Measurements from ENCODE around the gene IPPK. TPM values are rescaled to one million over a fixed set of nuclear protein-coding genes. Genes with fewer than 3 reads are reported as not detected.

IPPK gene
- total RNA-seq, 2 experiments from 2014 or later, result 9.9 to 12.2 TPM

- CTCF ChIA-PET, result interaction anchor here (0.9 kb wide), 1 partner anchor 9 kb away, joined by 3 read pairs; no protein-coding TSS in a partner anchor
- H3K36me3 Mint-ChIP-seq (ENCODE audit: low read depth), result peaks cover 63% of the 10 kb centered on the region
- peaks cover 9% of the 10 kb centered on the region for H3K4me1 Mint-ChIP-seq
Observed at GRCh38 chr9:92644278-92644677, 25.7 kb downstream of the IPPK start.

GRCh38 chr9:92642564-92642963 is 27.4 kb downstream of the IPPK start:
- peaks cover 58% of the 10 kb centered on the region for H3K36me3 Mint-ChIP-seq (ENCODE audit: low read depth)
- H3K4me1 Mint-ChIP-seq, result peaks cover 9% of the 10 kb centered on the region
- H3K9me3 Mint-ChIP-seq (ENCODE audit: low read depth), result peaks cover 2% of the 10 kb centered on the region
- ChIA-PET CTCF (no interaction called here), POLR2A (no interaction called here)
- no peaks in the 10 kb centered on the region for H3K27me3 Mint-ChIP-seq
- no peak for ATAC-seq
- intact Hi-C loops (cut with DNase I, micrococcal nuclease), result no loop called here
- no peak overlapping the region for H3K4me3 Mint-ChIP-seq
- H3K27ac Mint-ChIP-seq, result no peak overlapping the region
- DNase-seq, result no peak

More at GRCh38 chr9:92644278-92644677, 25.7 kb downstream of the IPPK start:
- no peak for DNase-seq
- H3K4me3 Mint-ChIP-seq, result no peak overlapping the region
- peaks cover 2% of the 10 kb centered on the region for H3K9me3 Mint-ChIP-seq (ENCODE audit: low read depth)
- POLR2A ChIA-PET, result interaction anchor here (0.7 kb wide), 1 partner anchor 171 kb away, joined by 3 read pairs; no protein-coding TSS in a partner anchor
- no peaks in the 10 kb centered on the region for H3K27me3 Mint-ChIP-seq
- no peak for ATAC-seq
- intact Hi-C loops (cut with DNase I, micrococcal nuclease), result no loop called here
- H3K27ac Mint-ChIP-seq, result no peak overlapping the region

- Mint-ChIP-seq H3K36me3 (ENCODE audit: low read depth) (peaks cover 55% of the 10 kb centered on the region), H3K4me3 (no peak overlapping the region), H3K9me3 (ENCODE audit: low read depth) (peaks cover 2% of the 10 kb centered on the region), H3K27me3 (no peaks in the 10 kb centered on the region), H3K27ac (no peak overlapping the region), H3K4me1 (peaks cover 7% of the 10 kb centered on the region)
- ChIA-PET CTCF (no interaction called here), POLR2A (no interaction called here)
- intact Hi-C loops (cut with DNase I, micrococcal nuclease), result no loop called here
- DNase-seq (no peak), ATAC-seq (no peak)
Observed at GRCh38 chr9:92642041-92642451, 27.9 kb downstream of the IPPK start.

- ATAC-seq, result no peak
- Mint-ChIP-seq H3K36me3 (ENCODE audit: low read depth) (peaks cover 51% of the 10 kb centered on the region), H3K27ac (no peak overlapping the region), H3K9me3 (ENCODE audit: low read depth) (peaks cover 2% of the 10 kb centered on the region), H3K27me3 (no peaks in the 10 kb centered on the region), H3K4me1 (peaks cover 2% of the 10 kb centered on the region), H3K4me3 (no peak overlapping the region)
- ChIA-PET POLR2A (no interaction called here), CTCF (no interaction called here)
- intact Hi-C loops (cut with DNase I, micrococcal nuclease), result no loop called here
- no peak for DNase-seq
Observed at GRCh38 chr9:92641092-92641809, 28.7 kb downstream of the IPPK start.

- Mint-ChIP-seq H3K27me3 (no peaks in the 10 kb centered on the region), H3K4me3 (no peak overlapping the region), H3K9me3 (ENCODE audit: low read depth) (no peaks in the 10 kb centered on the region), H3K4me1 (no peaks in the 10 kb centered on the region), H3K36me3 (ENCODE audit: low read depth) (peaks cover 44% of the 10 kb centered on the region), H3K27ac (no peak overlapping the region)
- intact Hi-C loops (cut with DNase I, micrococcal nuclease), result no loop called here
- ChIA-PET CTCF (no interaction called here), POLR2A (no interaction called here)
- no peak for ATAC-seq
- DNase-seq, result no peak
Observed at GRCh38 chr9:92640398-92641091, 29.4 kb downstream of the IPPK start.

- Mint-ChIP-seq H3K27ac (no peak overlapping the region), H3K4me3 (no peak overlapping the region), H3K9me3 (ENCODE audit: low read depth) (no peaks in the 10 kb centered on the region), H3K4me1 (no peaks in the 10 kb centered on the region), H3K36me3 (ENCODE audit: low read depth) (peaks cover 39% of the 10 kb centered on the region), H3K27me3 (no peaks in the 10 kb centered on the region)
- ATAC-seq (no peak), DNase-seq (no peak)
- ChIA-PET CTCF (no interaction called here), POLR2A (no interaction called here)
- intact Hi-C loops (cut with DNase I, micrococcal nuclease), result loop anchor here in 1 of 2 experiments (10.0 kb wide), 2 partner anchors 315 to 345 kb away; partner anchors contain the start of genes CENPP, IARS1 and NOL8
Observed at GRCh38 chr9:92639791-92640271, 30.1 kb downstream of the IPPK start.

- Mint-ChIP-seq H3K4me3 (no peak overlapping the region), H3K27ac (no peak overlapping the region), H3K4me1 (no peaks in the 10 kb centered on the region), H3K9me3 (ENCODE audit: low read depth) (no peaks in the 10 kb centered on the region), H3K27me3 (no peaks in the 10 kb centered on the region), H3K36me3 (ENCODE audit: low read depth) (peaks cover 39% of the 10 kb centered on the region)
- intact Hi-C loops (cut with DNase I, micrococcal nuclease), result loop anchor here in 1 of 2 experiments (10.0 kb wide), 2 partner anchors 314 to 344 kb away; partner anchors contain the start of genes CENPP, IARS1 and NOL8
- CTCF ChIA-PET, result no interaction called here
- no peak for DNase-seq
- no peak for ATAC-seq
- POLR2A ChIA-PET, result no interaction called here
Observed at GRCh38 chr9:92639124-92639523, 30.8 kb downstream of the IPPK start.

- DNase-seq, result no peak
- Mint-ChIP-seq H3K36me3 (ENCODE audit: low read depth) (peaks cover 39% of the 10 kb centered on the region), H3K4me1 (no peaks in the 10 kb centered on the region), H3K27ac (no peak overlapping the region), H3K9me3 (ENCODE audit: low read depth) (no peaks in the 10 kb centered on the region), H3K4me3 (no peak overlapping the region), H3K27me3 (no peaks in the 10 kb centered on the region)
- intact Hi-C loops (cut with DNase I, micrococcal nuclease), result loop anchor here in 1 of 2 experiments (10.0 kb wide), 2 partner anchors 314 to 344 kb away; partner anchors contain the start of genes CENPP, IARS1 and NOL8
- no peak for ATAC-seq
- ChIA-PET POLR2A (no interaction called here), CTCF (no interaction called here)
Observed at GRCh38 chr9:92638621-92639101, 31.3 kb downstream of the IPPK start.

- Mint-ChIP-seq H3K36me3 (ENCODE audit: low read depth) (peaks cover 35% of the 10 kb centered on the region), H3K9me3 (ENCODE audit: low read depth) (no peaks in the 10 kb centered on the region), H3K4me3 (no peak overlapping the region)
Observed at GRCh38 chr9:92637886-92638620, 31.9 kb downstream of the IPPK start.

GRCh38 chr9:92637326-92637725 is 32.6 kb downstream of the IPPK start:
- intact Hi-C loops (cut with DNase I, micrococcal nuclease), result loop anchor here in 1 of 2 experiments (10.0 kb wide), 2 partner anchors 313 to 343 kb away; partner anchors contain the start of genes CENPP, IARS1 and NOL8
- ChIA-PET POLR2A (no interaction called here), CTCF (no interaction called here)
- no peaks in the 10 kb centered on the region for H3K4me1 Mint-ChIP-seq
- H3K9me3 Mint-ChIP-seq (ENCODE audit: low read depth), result no peaks in the 10 kb centered on the region
- no peak overlapping the region for H3K27ac Mint-ChIP-seq
- H3K27me3 Mint-ChIP-seq, result no peaks in the 10 kb centered on the region
- peaks cover 38% of the 10 kb centered on the region for H3K36me3 Mint-ChIP-seq (ENCODE audit: low read depth)
- ATAC-seq, result no peak
- DNase-seq, result no peak
- H3K4me3 Mint-ChIP-seq, result no peak overlapping the region

More at GRCh38 chr9:92637886-92638620, 31.9 kb downstream of the IPPK start:
- Mint-ChIP-seq H3K27me3 (no peaks in the 10 kb centered on the region), H3K27ac (no peak overlapping the region), H3K4me1 (no peaks in the 10 kb centered on the region)
- ATAC-seq, result no peak
- POLR2A ChIA-PET, result no interaction called here
- no peak for DNase-seq
- intact Hi-C loops (cut with DNase I, micrococcal nuclease), result loop anchor here in 1 of 2 experiments (10.0 kb wide), 2 partner anchors 313 to 343 kb away; partner anchors contain the start of genes CENPP, IARS1 and NOL8
- CTCF ChIA-PET, result no interaction called here

- CTCF ChIA-PET, result interaction anchor here (0.7 kb wide), 1 partner anchor 80 kb away, joined by 3 read pairs; no protein-coding TSS in a partner anchor
- peaks cover 41% of the 10 kb centered on the region for H3K36me3 Mint-ChIP-seq (ENCODE audit: low read depth)
Observed at GRCh38 chr9:92636627-92637026, 33.3 kb downstream of the IPPK start.

More at GRCh38 chr9:92636627-92637026, 33.3 kb downstream of the IPPK start:
- ATAC-seq (no peak), DNase-seq (no peak)
- Mint-ChIP-seq H3K4me1 (peaks cover 5% of the 10 kb centered on the region), H3K27ac (no peak overlapping the region), H3K9me3 (ENCODE audit: low read depth) (no peaks in the 10 kb centered on the region), H3K4me3 (no peak overlapping the region), H3K27me3 (no peaks in the 10 kb centered on the region)
- intact Hi-C loops (cut with DNase I, micrococcal nuclease), result loop anchor here in 1 of 2 experiments (10.0 kb wide), 2 partner anchors 312 to 342 kb away; partner anchors contain the start of genes CENPP, IARS1 and NOL8
- POLR2A ChIA-PET, result no interaction called here
